Pancreas (tissue), 10 donors: ENCODE data around the gene INSRR. TPM values are rescaled to one million over a fixed set of nuclear protein-coding genes. Genes with fewer than 3 reads are reported as not detected.

ENCODE experiments used
- ATAC-seq, 4 donors: fragments of 200-7000 bp; cut with Tn5 transposase; one replicate each; pipeline versions ENCODE4 v1.8.0 to v1.9.1; 2020; ENCODE audit warnings: mild to moderate bottlenecking in 4 of 4, moderate library complexity in 4 of 4
- DNase-seq, 6 donors: peaks; one replicate each; pipeline ENCODE4 v3.0.0-alpha.2; 2020
- FAIRE-seq: peaks from 2 replicates; lab custom pipeline; 2012; peaks lifted over from hg19 to GRCh38; lab: Jason Lieb, UNC
- H3K27ac ChIP-seq, 4 donors: fragments of 200-600 bp; sonication (generic); 1 replicate in 3 of 4; 2 replicates in 1 of 4; pipeline versions ENCODE4 v1.5.0 to v1.8.0; 2020
- H3K27me3 ChIP-seq, 4 donors: fragments of 200-600 bp; one replicate each; pipeline ENCODE4 v1.8.0; 2021
- H3K36me3 ChIP-seq, 3 donors: fragments of 200-600 bp; sonication (generic) in 1 of 3; one replicate each; pipeline versions ENCODE4 v1.5.0 to v1.8.0; 2020 to 2021
- H3K4me1 ChIP-seq, 3 donors: fragments of 200-600 bp; one replicate each; pipeline ENCODE4 v1.8.0; 2021
- H3K4me3 ChIP-seq, 4 donors: fragments of 200-600 bp; sonication (generic) in 2 of 4; one replicate each; pipeline versions ENCODE4 v1.5.0 to v1.8.0; 2020 to 2021
- H3K9me3 ChIP-seq, 4 donors: fragments of 200-600 bp; one replicate each; pipeline ENCODE4 v1.8.0; 2021
- WGBS, 2 donors: extraction: QIAGEN DNeasy Blood & Tissue Kit; methylation state at CpG; one replicate each; pipeline ENCODE4 v1.1.7; 2013; 5-methylcytosine and 5-hydroxymethylcytosine counted together
- intact Hi-C, 3 donors: fragments of 100-400 bp; cut with DNase I; formaldehyde crosslinking; loops; one replicate each; pipeline versions ENCODE4 v1.11.1 to v1.14.2; 2022
- polyA plus RNA-seq, 2 donors: library from polyadenylated mRNA; stranded (reverse); fragments of 200-250 nt; gene quantifications; one replicate each; pipeline ENCODE4 v1.2.3, GENCODE V29; 2013
- total RNA-seq, 6 donors: library from RNA; stranded (reverse); fragmentation: NEBNext Ultra II Directional in 4 of 6; extraction: Animal tissue kit (Norgen Biotek cat#: 25700) in 4 of 6; gene quantifications; one replicate each; pipeline versions ENCODE4 v1.2.1 to v1.2.4, GENCODE V29; 2021 to 2023
- TF ChIP-seq, protein P1 (sequence below), 4 donors: fragments of 200-600 bp; sonication (generic) in 3 of 4; IDR thresholded peaks; one replicate each; pipeline versions ENCODE4 v1.5.0 to v1.8.0; 2021; ENCODE audit warnings: antibody characterized with exemption in 4 of 4
- donor health status: healthy with polysubstance abuse.
- donor health status: DM: no; HTN: no; CAD: no; lungs with moderate emphysema.
- donor health status: DM: no; HTN: no; CAD: no.
- donor health status: control.
- donor health status: control.
- donor health status: Bipolar disorder and iron deficiency.
- donor health status: DM: yes; HTN: yes; CAD: no.
- donor health status: DM: no; HTN: no; CAD: no.
- donor health status: DM: no; HTN: no; CAD: no.
- donor health status: DM: yes; HTN: yes; CAD: no.

Gene INSRR
- total and polyA plus RNA-seq, 8 donors: 0.03 to 0.99 (median 0.18) TPM

DNA sequence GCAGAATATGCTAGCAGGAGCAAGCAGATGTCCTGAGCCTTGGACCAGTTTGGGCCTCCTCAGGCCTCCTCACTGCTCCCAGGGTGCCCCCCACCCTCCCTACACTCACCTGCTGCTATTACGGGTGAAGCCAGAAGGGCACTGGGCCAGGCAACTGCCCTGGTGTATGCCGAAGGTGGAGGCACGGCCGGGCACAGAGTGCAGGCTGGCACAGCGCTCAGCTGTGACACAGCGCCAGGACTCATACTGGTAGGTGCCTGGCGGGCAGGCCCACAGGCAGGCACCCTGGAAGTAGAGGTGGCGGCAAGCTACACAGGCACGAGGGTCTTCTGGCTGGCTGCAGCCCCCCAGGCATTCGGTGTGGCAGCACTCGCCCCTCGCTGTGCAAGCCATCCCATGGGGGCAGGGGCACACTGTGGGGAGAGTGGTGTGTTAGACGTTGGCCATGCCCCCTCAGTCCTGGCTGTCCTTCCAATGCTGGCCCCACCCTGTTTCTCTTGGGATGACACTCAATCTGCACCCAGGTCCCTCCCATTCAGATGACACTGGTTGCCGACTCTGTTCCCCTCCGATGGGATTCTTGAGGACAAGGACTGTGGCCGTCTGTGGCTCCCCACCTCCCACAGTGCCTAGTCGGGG, 7.0 kb downstream of the INSRR start:
- FAIRE-seq (no peak), ATAC-seq (peak; percentile 90 to 93 (median 91)), DNase-seq (peak; percentile 82 to 97 (median 90))
- TF ChIP-seq, protein P1, sequence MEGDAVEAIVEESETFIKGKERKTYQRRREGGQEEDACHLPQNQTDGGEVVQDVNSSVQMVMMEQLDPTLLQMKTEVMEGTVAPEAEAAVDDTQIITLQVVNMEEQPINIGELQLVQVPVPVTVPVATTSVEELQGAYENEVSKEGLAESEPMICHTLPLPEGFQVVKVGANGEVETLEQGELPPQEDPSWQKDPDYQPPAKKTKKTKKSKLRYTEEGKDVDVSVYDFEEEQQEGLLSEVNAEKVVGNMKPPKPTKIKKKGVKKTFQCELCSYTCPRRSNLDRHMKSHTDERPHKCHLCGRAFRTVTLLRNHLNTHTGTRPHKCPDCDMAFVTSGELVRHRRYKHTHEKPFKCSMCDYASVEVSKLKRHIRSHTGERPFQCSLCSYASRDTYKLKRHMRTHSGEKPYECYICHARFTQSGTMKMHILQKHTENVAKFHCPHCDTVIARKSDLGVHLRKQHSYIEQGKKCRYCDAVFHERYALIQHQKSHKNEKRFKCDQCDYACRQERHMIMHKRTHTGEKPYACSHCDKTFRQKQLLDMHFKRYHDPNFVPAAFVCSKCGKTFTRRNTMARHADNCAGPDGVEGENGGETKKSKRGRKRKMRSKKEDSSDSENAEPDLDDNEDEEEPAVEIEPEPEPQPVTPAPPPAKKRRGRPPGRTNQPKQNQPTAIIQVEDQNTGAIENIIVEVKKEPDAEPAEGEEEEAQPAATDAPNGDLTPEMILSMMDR (IDR thresholded peaks at IDR 0.05): no peak
- intact Hi-C loops: no loop called here
- Histone ChIP-seq H3K4me1 (peaks cover 0 to 9% (median 8%) of the 10 kb centered on the region in 3 donors), H3K9me3 (no peaks in the 10 kb centered on the region), H3K4me3 (no peak overlapping the region), H3K36me3 (no peaks in the 10 kb centered on the region), H3K27me3 (no peaks in the 10 kb centered on the region), H3K27ac (peak overlapping the region; percentile 35 to 83 (median 79))
- 29 to 38% methylated on average over 17 of the region's 17 CpGs for WGBS, 2 donors

DNA sequence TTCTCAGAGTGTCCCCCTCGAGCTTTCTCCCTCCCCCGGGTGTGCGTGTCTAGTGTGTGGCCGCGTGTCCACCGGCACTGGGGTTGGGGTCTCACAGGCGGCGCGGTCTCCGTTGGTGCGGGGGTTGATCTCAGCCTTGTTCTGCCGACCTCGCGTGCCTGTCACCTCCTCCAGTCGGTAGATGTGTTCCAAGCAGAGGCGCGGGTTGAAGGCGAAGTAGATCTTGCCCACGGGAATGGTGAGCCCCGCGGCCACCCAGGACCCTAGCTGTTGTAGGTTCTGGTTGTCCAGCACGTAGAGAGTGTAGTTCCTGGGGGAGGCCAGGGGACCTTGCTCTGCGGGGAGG, 9.8 kb downstream of the INSRR start:
- H3K27ac ChIP-seq: no peak overlapping the region
- no peaks in the 10 kb centered on the region for H3K36me3 ChIP-seq
- ATAC-seq (no peak), DNase-seq (peak in 1 of 6 donors; percentile 51), FAIRE-seq (no peak)
- H3K27me3 ChIP-seq: no peaks in the 10 kb centered on the region
- no peaks in the 10 kb centered on the region for H3K9me3 ChIP-seq
- intact Hi-C loops: no loop called here
- WGBS, 2 donors: 57 to 62% methylated on average over 23 of the region's 23 CpGs
- peaks cover 0 to 9% (median 8%) of the 10 kb centered on the region in 3 donors for H3K4me1 ChIP-seq
- TF ChIP-seq, protein P1 (IDR thresholded peaks at IDR 0.05): no peak
- H3K4me3 ChIP-seq: no peak overlapping the region

DNA sequence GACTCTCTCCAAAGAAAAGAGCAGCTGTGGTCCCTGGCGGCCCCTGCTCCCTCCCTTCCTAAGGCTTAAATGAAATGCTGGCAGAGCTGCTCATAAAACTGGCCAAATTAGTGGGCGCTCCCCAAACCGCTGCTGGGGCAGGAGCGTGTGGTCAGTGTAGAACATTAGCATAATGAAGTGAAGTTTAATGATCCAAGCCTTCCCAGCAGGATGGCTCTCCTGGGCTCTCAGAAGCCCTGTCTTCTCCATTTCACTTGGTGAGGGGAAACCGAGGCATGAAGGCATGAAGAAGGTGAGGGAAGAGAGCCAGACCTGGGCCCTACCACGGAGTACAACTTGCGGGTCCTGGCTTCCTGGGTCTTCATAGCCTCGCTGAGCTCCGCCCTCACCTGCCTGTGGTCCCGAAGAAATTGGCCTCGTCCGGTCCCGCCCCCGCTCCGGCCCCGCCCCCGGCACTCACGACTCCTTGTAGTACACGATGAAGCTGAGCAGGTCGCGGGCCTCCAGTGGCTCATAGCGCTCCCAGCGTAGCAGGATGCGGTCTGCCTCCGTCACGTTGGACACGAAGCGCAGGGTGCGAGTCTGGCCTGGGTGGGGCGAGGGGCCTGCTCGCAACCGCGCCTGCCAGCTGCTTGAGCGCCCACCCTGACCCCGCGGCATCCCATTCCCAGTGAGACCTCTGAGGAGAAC, 10.3 kb downstream of the INSRR start:
- DNase-seq (peak in 2 of 6 donors; percentile 16 to 69), ATAC-seq (no peak), FAIRE-seq (no peak)
- no peaks in the 10 kb centered on the region for H3K9me3 ChIP-seq
- H3K27me3 ChIP-seq: no peaks in the 10 kb centered on the region
- H3K4me3 ChIP-seq: no peak overlapping the region
- no peak overlapping the region for H3K27ac ChIP-seq
- TF ChIP-seq, protein P1 (IDR thresholded peaks at IDR 0.05): no peak
- intact Hi-C loops: no loop called here
- H3K4me1 ChIP-seq: peaks cover 0 to 9% (median 8%) of the 10 kb centered on the region in 3 donors
- WGBS, 2 donors: 37 to 44% methylated on average over 34 to 36 of the region's 36 CpGs
- H3K36me3 ChIP-seq: no peaks in the 10 kb centered on the region

DNA sequence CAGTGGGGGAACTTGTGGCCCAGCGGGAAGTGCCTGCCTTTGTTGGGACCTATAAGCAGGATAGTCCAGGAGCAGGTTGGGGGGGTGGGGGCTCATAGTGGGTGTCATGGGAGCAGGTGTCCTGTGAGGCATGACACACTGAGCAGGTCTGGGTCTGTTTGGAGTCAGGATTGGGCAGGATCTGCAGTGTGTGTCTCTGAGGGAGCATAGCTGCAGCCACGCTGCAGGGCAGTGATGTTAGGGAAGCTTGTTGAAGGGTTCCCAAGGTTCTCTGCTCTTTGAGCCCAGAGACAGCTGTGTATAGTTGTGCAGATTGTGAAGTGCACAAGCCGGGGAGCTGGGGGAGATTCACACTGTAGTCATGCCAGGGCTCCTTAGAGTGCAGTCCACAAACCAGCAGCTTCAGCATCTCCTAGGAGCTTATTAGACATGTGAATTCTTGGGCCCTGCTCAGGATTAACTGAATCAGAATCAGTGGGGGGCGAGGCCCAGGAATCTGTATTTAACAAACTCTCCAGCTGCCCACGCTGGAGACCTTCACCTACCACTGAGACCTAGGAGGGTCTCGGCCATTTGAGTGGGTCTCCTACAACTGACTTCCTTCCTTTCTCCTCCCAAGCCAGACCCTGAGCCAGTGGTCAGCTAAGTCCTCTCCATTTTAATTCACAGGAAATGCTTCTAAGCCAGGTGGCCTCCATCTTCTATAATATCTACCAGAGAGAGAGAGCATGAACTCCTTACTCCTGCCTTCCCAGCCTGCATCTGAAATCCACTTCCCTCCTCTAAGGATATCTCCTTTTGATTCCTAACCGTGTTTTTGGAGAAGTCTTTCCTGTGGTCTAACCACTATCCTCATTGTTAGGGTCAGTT, 11.1 kb downstream of the INSRR start:
- ATAC-seq (no peak), DNase-seq (peak in 1 of 6 donors; percentile 26), FAIRE-seq (no peak)
- Histone ChIP-seq H3K9me3 (no peaks in the 10 kb centered on the region), H3K36me3 (no peaks in the 10 kb centered on the region), H3K27me3 (no peaks in the 10 kb centered on the region), H3K27ac (no peak overlapping the region), H3K4me3 (no peak overlapping the region), H3K4me1 (peaks cover 0 to 8% (median 8%) of the 10 kb centered on the region in 3 donors)
- 83 to 86% methylated on average over 7 of the region's 7 CpGs for WGBS, 2 donors
- intact Hi-C loops: no loop called here
- TF ChIP-seq, protein P1 (IDR thresholded peaks at IDR 0.05): no peak
